NCI-H1436 (cell line): ENCODE data around the gene ASIP.
A peak's percentile ranks its signal among the peaks of the same experiment; 100 is the strongest.
"Not testable (repeated sequence)": the region's sequence is repeated elsewhere in the genome, so short reads cannot be mapped to it uniquely, and the experiment has no call there.

Experiments used
- DNase-seq: peaks from one replicate; lab custom pipeline; 2025; lab: John Stamatoyannopoulos, UW

ASIP gene

DNA sequence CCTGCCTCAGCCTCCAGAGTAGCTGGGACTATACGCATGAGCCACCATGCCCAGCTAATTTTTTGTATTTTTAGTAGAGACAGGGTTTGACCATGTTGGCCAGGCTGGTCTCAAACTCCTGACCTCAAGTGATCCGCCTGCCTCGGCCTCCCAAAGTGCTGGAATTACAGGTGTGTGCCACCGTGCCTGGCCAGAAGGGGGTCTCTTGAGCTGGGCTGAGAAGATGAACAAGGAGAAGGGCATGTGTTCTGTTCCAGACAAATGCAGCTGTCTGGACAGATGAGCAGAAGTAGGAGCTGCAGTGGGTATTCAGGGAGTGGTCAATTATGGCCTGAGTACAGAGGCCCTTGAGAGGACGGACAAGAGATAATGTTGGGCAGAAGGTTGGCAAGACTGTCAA is 46.3 kb downstream of the ASIP start:
- DNase-seq: not testable (repeated sequence)

DNA sequence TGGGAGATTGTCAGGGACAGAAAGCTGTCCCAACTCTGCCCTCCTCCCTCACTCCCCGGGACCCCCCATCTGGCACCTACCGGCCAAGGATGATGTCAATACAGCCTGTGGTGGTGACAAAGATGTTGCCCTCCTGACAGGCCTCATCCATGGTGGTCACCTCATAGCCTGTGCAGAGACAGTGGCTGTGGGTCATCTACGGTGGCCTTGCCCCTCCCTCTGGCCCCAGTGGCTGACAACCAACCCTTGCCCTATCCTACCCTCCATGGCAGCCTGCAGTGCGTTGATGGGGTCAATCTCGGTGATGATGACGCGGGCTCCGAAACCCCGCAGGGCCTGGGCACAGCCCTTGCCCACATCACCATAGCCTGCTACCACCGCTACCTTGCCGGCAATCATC is 49.2 kb downstream of the ASIP start:
- DNase-seq: no peak

DNA sequence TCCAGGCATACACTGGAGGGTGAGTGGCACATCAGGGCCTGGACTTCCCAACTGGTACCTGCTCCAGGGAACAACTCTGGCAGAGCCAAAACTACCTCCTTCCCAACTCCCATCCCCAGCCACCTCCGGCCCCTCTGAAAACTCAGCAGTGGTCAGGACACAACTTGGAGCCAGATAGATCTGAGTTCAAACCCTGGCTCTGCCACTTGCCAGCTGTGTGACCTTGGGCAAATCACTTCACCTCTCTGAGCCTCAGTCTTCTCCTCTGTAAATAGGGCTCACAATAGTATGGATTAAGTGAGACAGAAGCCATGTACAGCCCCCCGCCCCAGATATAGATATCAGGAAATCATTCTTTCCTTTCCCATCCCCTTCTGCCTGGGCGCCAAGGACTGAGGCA is 51.3 kb downstream of the ASIP start:
- no peak for DNase-seq

DNA sequence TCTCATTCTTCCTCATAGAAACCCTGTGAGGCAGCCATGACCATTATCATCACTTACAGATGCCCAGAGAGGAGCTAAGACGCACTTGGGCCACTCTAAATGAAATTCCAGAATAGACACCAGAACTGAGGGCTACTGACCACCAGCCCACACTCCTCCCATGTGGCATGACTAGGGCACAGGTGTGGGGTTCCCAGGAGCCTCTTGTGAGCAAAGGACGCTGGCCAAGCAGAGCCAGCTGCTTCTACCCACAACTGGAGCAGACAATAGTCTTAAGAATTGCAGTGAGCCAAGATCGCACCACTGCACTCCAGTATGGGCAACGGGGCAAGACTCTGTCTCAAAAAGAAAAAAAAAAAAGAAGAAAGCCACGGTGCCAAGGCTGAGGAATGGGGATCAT is 51.9 kb downstream of the ASIP start:
- no peak for DNase-seq

DNA sequence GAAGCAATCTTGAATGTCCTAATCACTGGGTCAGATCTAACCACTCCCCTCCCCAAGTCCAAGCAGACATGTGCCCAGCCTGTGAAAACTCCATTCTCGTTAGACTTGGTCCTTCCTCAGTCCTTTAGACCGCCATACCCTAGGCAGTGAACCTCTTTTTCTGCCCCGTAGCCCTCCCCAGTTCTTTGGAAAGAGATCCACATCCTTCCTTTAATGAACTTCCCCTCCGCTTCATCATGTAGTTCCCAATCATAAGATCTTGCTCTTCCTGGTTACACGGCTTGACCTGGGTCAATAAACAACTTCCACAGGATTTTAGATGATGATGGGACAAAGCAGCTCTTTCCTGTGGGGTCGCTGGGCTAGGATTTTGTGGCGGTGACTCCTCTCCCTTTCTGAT is 52.4 kb downstream of the ASIP start:
- DNase-seq: no peak

DNA sequence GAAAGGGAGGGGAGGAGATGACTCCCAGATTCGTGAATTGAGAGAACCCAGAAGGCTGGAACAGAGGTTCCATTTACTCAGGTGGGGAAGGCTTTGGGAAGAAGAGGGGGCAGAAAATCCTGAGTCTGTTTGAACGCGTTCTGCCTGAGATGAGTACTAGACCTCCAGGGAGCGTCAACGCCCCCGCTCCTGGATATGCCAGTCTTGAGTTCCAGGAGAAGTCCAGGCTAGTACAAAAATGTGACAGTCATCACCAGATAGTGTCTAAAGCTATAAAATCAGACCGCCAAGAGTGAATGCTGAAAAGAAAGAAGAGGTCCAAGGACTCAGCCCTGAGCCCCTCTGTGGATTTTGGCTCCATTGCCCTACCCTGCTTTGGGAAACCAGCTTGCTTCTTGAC is 53.3 kb downstream of the ASIP start:
- no peak for DNase-seq

DNA sequence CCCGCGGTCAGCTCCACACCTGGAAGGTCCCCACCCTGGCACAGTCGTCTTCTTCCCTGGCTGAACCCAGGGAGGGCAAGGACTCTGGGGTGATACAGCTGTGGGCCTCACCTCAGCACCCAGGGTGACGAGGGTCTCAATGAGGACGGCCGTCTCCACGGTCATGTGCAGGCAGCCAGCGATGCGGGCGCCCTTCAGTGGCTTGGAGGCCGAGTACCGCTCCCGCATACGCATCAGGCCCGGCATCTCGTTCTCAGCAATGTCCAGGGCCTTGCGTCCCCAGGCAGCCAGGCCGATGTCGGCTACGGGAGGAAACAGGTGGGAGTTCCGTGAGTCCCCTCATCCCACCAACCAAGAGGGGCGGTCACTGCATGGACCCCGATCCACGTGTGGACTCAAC is 54.1 kb downstream of the ASIP start:
- no peak for DNase-seq

DNA sequence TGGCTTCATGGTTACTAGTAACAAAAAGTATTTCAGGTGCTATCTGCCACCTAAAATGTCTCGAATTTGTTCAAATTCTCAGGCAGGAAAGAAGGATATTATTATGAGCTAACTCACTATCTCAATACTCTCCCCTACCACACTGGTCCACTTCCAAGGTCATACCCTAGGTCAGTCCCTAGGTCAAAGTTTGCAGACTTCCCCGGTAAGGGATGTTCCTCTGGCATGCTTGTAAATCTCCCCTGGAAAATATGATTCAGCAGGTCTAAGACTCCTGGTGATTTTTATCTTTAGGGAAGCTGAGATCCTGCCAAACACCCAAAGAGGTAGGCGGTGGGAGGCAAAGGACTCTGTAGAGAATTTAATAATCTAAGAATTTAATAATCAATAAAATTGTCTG is 55.2 kb downstream of the ASIP start:
- DNase-seq: no peak

DNA sequence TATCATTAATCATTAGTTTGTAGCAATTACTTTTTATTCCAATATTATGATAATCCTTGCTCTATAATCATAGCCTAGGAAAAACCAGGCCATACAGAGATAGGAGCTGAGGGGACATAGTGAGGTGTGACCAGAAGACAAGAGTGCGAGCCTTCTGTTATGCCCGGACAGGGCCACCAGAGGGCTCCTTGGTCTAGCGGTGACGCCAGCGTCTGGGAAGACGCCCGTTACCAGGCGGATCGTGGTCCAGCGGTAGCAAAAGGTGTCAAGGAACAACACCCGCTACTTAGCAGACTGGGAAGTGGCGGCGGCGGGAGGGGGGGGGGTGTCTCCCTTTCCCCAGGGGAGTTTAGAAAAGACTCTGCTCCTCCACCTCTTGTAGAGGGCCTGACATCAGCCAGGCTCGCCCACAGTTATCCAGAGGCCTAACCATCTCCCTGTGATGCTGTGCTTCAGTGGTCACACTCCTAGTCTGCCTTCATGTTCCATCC is 57.1 kb downstream of the ASIP start:
- DNase-seq: not testable (repeated sequence)

DNA sequence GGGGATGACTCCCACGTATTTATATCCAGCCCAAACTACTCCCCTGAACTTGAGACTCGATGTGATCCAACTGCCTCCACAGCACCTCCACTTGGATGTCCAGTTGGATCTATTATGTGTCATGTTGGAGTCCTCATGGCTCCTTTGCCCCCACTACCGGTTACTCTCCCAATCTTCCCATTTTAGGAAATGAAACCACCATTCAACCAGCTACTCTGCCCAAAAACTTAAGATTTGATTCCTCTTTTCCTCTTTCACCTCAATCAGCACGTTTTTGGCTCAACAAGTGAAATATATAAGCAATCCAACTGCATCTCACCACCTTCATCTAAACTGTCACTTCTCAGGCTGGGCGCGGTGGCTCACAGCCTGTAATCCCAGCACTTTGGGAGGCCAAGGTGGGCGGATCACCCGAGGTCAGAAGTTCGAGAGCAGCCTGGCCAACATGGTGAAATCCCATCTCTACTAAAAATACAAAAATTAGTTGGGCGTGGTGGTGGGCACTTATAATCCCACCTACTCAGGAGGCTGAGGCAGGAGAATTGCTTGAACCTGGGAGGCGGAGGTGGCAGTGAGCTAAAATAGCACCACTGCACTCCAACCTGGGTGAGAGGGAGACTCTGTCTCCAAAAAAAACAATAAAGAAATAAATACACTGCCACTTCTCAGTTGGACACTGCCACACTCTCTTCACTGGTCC is 58.5 kb downstream of the ASIP start:
- DNase-seq: no peak

DNA sequence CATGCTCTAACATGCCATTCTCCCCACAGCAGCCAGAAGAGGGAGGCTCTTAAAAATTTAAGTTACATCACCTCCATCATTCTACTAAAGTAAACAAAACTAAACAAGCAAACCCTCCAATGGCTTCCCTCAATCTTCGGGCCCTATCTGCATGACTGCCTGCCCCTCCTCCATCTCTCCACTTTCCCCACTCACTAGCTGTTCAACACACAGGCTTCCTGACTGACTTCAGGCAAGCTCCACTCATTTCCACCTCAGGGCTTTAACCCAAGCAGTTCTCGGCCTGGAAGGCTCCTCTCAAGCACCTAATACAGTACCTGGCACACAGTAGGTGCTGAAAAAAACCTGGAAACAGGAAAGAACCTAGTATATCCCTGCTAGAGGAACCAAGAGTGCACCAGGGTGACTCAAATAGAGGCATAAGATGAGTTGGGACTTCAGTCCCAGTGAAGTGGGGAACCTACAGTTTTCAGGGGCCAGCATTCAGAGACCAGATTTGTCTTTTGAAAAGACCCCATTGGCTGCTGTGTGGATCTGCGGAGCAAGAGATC is 59.1 kb downstream of the ASIP start:
- no peak for DNase-seq

DNA sequence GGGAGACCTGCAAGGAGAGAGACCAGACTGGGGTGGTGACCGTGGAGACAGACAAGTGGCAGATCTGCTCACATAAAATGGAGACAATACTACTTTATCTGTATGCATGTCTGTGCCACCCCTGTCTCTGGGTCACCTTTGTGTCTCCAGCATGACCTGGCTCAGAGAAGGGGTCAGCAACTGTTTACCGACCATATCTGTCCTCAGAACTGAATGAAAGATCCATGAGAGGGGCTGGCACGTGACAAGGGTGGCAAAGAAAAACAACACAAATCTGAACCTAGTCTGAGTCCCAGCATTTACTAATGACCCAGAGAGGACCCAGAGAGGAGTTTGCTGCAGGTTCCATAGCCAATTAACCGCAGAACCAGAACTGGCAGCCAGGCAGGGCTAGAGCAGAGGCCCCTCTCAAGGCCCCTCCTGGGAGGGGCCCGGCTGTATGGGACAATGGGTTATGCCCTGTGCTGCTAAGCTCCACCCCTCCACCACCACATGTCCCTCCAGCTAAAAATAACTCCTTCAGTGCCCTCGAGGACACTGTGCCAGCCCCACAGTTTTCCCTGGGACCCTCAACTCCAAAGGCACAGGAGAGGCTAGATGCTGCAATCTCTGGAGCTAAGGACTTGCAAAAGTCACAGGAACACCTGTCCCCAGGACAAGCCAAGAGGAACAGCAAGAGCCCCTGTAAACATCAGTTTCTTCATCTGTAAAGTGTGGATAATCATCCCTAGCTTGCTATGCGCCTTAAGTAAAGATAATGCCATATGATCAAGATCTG is 59.8 kb downstream of the ASIP start:
- DNase-seq: no peak

DNA sequence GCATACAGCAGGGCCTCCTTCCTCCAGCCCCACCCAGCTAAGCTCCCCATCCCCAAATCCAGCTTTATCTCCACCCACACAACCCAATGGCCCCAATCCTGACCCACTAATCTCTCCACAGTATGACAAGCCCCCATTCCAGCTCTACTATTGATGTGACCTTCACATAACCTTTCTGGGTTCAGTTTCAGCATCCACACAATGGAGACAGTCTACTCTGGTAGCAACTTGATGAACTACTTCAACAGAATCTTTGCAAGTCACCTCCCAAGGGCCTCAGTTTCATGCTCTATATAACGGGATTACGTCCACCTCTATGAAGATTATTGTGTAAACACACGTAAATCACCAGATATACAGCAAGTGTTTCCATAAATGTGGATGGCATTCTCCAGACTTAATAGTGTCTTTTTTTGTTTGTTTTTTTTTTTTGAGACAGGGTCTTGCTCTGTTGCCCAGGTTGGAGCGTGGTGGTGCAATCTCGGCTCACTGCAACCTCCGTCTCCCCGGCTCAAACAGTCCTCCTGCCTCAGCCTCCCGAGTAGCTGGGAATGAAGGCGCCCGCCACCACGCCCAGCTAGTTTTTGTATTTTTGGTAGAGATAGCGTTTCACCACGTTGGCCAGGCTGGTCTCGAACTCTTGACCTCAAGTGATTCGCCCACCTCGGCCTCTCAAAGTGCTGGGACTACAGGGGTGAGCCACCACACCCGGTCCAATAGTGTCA is 60.5 kb downstream of the ASIP start:
- no peak for DNase-seq

DNA sequence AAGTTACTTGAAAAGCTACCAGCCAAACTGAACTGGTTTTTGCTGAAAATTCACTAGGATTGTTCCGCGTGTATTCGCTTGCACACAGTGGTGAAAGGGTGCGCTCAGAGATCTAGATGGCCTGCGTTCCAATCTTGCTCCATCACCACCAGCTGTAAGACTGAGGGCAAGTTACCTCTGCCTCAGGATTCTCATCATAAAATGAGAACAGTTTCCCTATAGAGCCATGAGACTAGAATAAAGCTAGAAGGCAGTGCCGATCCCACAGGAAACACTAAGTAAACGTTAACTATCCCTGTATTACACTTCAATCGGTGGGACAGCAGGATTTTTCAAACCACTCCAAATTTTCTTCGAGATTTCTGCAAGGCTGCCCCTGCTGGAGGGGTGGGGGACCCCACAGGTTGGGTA is 61.1 kb downstream of the ASIP start:
- no peak for DNase-seq

DNA sequence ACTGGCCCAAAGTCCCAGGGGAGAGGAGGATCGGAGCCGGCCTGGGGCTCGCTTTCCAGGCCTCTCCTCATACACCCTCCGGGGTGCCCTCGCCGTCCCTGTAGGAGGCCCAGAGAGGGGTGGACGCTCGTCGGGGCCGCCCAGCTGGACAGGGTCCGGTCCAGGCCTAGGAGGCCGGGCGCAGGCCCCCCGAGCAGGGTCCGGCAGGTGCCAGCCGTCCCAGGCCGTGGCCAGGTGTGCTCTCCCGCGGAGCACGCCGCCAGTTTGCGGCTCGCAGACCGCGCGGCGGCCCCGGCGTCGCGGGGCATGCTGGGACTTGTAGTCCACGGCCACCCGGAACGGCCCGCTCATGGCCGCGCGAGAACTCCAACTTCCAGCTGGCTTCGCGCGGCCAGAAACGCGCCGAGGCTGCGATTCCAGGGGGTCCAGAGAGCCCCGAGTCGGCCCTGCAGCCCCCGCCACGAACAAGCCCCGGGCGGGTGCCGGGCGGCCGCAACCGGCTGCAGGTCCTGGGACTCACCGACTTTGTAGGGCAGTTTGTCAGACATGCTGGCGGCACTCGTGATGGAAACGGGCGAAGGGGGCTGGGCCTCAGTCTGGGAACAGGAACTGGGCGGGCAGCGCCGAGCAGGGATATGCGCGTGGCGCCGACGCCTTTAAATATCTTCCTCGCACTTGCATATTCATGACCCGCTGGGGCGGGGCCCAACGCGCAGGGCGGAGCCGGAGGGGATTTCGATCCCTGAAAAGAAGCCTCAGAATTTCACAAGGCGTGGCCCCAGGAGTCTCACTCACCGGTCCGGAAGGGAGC is 61.7 kb downstream of the ASIP start, which contains the start of gene AHCY:
Gene AHCY, minus strand, starts transcription at position 633 of the 811 bp plus-strand sequence. Its CDS starts 85 bp downstream, at position 548.
- peak; percentile 92 for DNase-seq

DNA sequence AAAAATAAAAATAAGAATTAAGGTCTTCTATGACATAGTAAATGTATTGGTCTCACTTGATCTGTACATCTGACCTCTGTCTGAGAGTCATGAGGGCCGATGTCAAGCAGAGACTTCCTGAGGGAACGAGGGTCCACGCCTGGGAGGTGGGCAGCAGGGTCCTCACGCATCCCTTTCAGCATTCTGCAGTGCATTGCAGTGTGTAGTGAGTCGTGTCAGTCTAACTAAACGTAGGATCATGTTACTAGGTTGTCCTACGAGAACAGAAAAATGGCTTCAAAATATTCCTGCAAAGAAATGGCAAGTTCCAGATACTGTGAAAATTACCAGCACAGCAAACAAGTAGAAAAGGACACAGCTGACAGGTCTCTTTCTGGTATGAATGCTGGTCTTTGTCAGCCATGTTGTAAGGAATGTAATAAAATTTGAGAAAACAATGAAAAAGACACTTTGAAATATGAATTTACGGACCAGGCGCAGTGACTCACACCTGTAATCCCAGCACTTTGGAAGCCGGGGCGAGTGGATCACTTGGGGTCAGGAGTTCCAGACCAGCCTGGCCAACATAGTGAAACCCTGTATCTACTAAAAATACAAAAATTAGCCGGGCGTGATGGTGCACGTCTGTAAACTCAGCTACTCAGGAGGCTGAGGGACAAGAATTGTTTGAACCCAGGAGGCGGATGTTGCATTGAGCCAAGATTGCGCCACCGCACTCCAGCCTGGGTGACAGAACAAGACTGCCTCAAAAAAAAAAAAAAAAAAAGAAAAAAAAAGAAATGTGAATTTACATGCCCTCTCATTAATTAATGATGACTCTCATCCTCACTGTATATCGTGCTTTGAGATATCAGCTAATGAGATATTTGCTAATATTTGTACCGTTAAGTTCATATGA is 64.4 kb downstream of the ASIP start:
- no peak for DNase-seq

DNA sequence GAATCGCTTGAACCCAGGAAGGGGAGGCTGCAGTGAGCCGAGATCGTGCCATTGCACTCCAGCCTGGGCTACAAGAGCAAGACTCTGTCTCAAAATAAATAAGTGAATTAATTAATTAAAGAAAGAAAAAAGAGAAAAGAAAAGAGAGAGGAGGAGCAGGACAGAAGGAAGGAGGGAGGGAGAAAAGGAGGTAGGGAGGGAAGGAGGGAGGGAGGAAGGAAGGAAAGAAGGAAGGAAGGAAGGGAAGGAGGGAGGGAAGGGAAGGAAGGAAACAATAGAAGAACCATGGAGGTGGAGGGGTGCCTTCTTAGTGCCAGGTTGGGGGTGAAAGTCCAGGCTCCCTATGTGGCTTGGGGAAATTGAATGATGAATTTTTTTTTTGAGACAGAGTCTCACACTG is 68.5 kb downstream of the ASIP start:
- no peak for DNase-seq

DNA sequence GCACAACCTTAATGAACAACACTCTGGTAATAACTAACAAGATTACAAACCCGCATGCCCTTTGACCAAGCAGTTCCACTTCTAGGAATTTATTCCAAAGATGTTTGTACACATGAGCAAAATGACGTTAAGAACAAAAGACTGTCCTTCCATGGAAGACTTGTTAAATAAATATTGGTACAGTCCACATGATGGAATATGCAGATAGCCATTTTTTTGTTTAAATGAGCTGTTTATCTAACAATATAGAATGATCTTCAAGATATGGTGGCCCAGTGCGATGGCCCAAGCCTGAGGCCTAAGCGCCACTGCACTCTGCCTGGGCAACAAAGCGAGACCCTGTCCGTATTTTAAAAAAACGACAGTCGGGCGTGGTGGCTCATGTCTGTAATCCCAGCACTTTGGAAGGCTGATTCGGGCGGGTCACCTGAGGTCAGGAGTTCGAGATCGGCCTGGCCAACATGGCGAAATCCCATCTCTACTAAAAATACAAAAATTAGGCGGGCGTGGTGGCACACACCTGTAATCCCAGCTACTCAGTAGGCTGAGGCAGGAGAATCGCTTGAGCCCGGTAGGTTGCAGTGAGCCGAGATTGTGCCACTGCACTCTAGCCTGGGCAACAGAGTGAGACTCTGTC is 69.4 kb downstream of the ASIP start:
- no peak for DNase-seq

DNA sequence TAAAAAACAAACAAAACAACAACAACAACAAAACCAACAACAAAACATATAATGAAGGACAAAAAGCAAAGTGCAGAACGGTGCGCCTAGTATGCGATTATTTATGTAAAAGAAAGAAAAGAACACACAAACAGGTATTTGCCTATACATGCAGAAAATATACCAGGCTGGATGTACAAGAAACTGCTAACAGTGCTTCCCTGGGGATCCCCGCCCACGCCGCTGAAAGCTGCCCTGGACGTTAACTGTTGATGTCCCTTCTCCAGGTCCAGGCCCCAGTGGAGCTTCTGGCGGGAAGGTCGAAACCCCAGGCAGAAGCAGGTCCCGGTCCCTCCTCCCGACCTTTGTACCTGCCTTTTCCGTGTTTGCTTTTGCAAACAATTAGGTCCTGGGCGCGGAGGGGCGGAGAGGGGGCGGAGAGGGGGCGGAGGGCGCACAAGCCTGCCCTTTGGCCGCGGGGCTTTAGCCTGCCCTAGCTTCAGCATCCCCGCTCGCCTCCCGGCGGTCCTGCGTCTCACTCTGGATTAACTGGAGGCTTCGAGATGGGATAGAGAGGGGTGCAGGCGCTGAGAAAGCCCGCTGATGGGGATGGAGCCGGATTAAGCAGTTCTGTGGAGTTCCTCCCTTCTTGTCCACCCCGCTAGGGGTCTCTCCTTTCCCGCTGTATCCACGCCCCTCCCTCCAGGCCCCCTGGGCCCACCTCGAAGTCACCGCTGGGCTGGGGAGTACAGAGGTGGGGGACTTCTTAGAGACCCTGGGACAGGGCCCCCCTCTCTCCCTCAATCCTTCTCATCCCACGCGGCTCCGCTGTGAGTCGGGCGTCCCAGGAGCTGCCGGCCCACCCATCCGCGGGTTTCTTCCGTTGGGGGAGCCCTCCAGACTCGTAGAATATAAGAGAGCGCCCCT is 70.1 kb downstream of the ASIP start:
- DNase-seq: no peak
